ENCODE data around the gene ERH. TPM values are rescaled to one million over a fixed set of nuclear protein-coding genes. Genes with fewer than 3 reads are reported as not detected.
"Not testable (repeated sequence)": the region's sequence is repeated elsewhere in the genome, so short reads cannot be mapped to it uniquely, and the experiment has no call there.

ERH gene
- total and polyA plus RNA-seq, 4 donors = 69.1 to 203 (median 138) TPM

DNA sequence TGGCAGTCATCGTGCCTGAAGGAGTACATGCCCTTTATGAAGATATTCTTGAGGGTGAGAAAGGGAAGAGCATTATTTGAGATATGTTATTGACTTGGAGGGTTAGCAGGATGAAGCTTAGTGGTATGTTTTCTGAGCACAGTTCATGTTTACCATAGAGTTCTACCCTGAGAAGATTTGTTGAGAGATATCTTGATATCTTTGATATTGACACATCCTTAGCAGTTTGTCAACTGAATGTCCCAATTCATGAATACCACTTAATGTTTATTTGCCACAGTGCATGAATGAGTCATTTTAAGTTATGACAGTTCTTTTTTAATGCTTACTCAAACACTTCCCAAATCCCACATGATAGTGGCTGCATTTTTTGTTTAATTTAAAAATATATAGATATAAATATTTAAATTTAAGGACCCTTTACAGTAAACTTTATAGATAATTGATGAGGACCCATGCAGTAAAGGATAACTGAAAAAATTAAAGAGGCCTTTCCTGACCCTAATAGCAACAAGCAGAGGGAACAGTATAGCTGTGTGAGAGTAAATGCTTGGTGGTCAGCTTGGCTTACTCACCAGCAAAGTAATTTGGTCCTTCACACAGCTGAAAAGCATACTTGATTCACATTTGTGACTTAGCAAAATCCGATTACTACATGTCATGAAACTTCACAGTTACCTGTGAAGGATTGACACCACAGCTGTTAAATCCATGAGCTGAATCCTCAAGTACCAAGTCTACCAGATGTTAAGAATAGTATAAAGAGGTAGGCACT is 26.2 kb upstream of the ERH start:
- DNase-seq (no peak), ATAC-seq (ENCODE audit: insufficient read depth, low FRiP score) (no peak)
- no peaks in the 10 kb centered on the region for H3K4me1 ChIP-seq (ENCODE audit: control insufficient read depth in 5 of 5, insufficient read depth in 5 of 5, low read length in 5 of 5)
- no peaks in the 10 kb centered on the region for H3K9me3 ChIP-seq (ENCODE audit: control insufficient read depth in 4 of 4, insufficient read depth in 3 of 4, low read length in 3 of 4)
- H3K27ac ChIP-seq (ENCODE audit: low read depth in 1 of 2, low read length in 1 of 2) = no peak overlapping the region
- WGBS, 2 donors = 89 to 92% methylated on average over 2 of the region's 2 CpGs
- TF ChIP-seq, protein P1, sequence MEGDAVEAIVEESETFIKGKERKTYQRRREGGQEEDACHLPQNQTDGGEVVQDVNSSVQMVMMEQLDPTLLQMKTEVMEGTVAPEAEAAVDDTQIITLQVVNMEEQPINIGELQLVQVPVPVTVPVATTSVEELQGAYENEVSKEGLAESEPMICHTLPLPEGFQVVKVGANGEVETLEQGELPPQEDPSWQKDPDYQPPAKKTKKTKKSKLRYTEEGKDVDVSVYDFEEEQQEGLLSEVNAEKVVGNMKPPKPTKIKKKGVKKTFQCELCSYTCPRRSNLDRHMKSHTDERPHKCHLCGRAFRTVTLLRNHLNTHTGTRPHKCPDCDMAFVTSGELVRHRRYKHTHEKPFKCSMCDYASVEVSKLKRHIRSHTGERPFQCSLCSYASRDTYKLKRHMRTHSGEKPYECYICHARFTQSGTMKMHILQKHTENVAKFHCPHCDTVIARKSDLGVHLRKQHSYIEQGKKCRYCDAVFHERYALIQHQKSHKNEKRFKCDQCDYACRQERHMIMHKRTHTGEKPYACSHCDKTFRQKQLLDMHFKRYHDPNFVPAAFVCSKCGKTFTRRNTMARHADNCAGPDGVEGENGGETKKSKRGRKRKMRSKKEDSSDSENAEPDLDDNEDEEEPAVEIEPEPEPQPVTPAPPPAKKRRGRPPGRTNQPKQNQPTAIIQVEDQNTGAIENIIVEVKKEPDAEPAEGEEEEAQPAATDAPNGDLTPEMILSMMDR (IDR thresholded peaks at IDR 0.05; ENCODE audit: control extremely low read depth, extremely low read depth) = no peak
- H3K4me3 ChIP-seq = no peak overlapping the region
- H3K9ac ChIP-seq (ENCODE audit: insufficient read depth in 1 of 2, low read length in 2 of 2) = no peak overlapping the region
- H3K36me3 ChIP-seq (ENCODE audit: control insufficient read depth in 4 of 4, insufficient read depth in 4 of 4, low read length in 4 of 4) = peaks cover 2 to 27% (median 13%) of the 10 kb centered on the region in 4 donors
- H3K27me3 ChIP-seq (ENCODE audit: control insufficient read depth in 3 of 3, insufficient read depth in 3 of 3, low read length in 2 of 3) = no peaks in the 10 kb centered on the region

DNA sequence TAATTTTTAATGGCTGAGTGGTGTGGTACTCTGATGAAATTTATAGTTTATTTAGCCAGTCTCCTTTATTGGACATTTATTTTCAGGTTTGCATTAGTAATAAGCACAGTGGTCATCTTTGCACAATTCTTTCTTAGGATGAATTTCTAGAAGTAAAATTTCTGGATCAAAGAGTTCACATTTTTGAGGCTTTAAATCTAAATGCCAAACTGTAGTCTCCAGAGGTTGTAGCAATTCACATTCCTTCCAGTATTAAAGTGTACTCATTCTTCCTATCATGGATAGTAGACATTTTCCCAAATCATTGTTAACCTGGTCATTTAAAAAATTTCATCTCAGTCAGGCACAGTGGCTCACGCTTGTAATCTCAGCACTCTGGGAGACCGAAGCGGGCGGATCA is 25.2 kb upstream of the ERH start:
- no peak for DNase-seq
- ATAC-seq (ENCODE audit: insufficient read depth, low FRiP score) = no peak
- H3K4me1 ChIP-seq (ENCODE audit: control insufficient read depth in 5 of 5, insufficient read depth in 5 of 5, low read length in 5 of 5) = no peaks in the 10 kb centered on the region
- 98 to 99% methylated on average over 4 of the region's 4 CpGs for WGBS, 2 donors
- H3K27ac ChIP-seq (ENCODE audit: low read depth in 1 of 2, low read length in 1 of 2) = no peak overlapping the region
- no peaks in the 10 kb centered on the region for H3K27me3 ChIP-seq (ENCODE audit: control insufficient read depth in 3 of 3, insufficient read depth in 3 of 3, low read length in 2 of 3)
- TF ChIP-seq, protein P1 (IDR thresholded peaks at IDR 0.05; ENCODE audit: control extremely low read depth, extremely low read depth) = no peak
- H3K9me3 ChIP-seq (ENCODE audit: control insufficient read depth in 4 of 4, insufficient read depth in 3 of 4, low read length in 3 of 4) = no peaks in the 10 kb centered on the region
- H3K9ac ChIP-seq (ENCODE audit: insufficient read depth in 1 of 2, low read length in 2 of 2) = no peak overlapping the region
- peaks cover 2 to 25% (median 12%) of the 10 kb centered on the region in 4 donors for H3K36me3 ChIP-seq (ENCODE audit: control insufficient read depth in 4 of 4, insufficient read depth in 4 of 4, low read length in 4 of 4)
- no peak overlapping the region for H3K4me3 ChIP-seq

DNA sequence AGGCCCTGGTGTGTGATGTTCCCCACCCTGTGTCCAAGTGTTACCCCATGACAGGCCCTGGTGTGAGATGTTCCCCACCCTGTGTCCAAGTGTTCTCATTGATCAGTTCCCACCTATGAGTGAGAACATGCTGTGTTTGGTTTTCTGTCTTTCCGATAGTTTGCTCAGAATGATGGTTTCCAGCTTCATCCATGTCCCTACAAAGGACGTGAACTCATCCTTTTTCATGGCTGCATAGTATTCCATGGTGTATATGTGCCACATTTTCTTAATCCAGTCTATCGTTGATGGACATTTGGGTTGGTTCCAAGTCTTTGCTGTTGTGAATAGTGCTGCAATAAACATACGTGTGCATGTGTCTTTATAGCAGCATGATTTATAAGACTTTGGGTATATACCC is 18.0 kb upstream of the ERH start:
- not testable (repeated sequence) for H3K9ac ChIP-seq (ENCODE audit: insufficient read depth in 1 of 2, low read length in 2 of 2); H3K36me3 ChIP-seq (ENCODE audit: control insufficient read depth in 4 of 4, insufficient read depth in 4 of 4, low read length in 4 of 4); H3K27ac ChIP-seq (ENCODE audit: low read depth in 1 of 2, low read length in 1 of 2); H3K9me3 ChIP-seq (ENCODE audit: control insufficient read depth in 4 of 4, insufficient read depth in 3 of 4, low read length in 3 of 4); ATAC-seq (ENCODE audit: insufficient read depth, low FRiP score); H3K4me1 ChIP-seq (ENCODE audit: control insufficient read depth in 5 of 5, insufficient read depth in 5 of 5, low read length in 5 of 5); DNase-seq; H3K27me3 ChIP-seq (ENCODE audit: control insufficient read depth in 3 of 3, insufficient read depth in 3 of 3, low read length in 2 of 3); H3K4me3 ChIP-seq
- 92 to 98% methylated on average over 4 of the region's 4 CpGs for WGBS, 2 donors

DNA sequence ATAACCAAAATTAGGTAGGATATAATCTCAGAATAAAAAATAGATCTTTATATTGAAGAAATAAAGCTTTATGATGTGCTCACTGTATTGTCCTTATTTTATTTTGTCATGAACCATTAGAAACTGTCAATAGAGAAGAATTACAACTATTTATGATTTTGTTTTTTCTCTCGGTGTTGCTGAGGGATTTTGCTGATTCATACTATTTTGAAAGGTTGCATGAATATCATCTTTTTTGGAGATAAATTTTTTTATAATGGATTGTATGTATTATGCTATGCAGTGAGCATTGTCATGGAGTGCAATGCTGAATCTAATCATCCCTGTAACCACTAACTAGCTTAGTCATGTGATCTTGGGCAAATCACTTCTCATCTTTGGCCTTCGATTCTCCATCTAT is 15.4 kb upstream of the ERH start:
- Histone ChIP-seq H3K36me3 (ENCODE audit: control insufficient read depth in 4 of 4, insufficient read depth in 4 of 4, low read length in 4 of 4) (no peaks in the 10 kb centered on the region), H3K4me1 (ENCODE audit: control insufficient read depth in 5 of 5, insufficient read depth in 5 of 5, low read length in 5 of 5) (no peaks in the 10 kb centered on the region), H3K4me3 (no peak overlapping the region), H3K9ac (ENCODE audit: insufficient read depth in 1 of 2, low read length in 2 of 2) (no peak overlapping the region), H3K9me3 (ENCODE audit: control insufficient read depth in 4 of 4, insufficient read depth in 3 of 4, low read length in 3 of 4) (no peaks in the 10 kb centered on the region), H3K27ac (ENCODE audit: low read depth in 1 of 2, low read length in 1 of 2) (no peak overlapping the region), H3K27me3 (ENCODE audit: control insufficient read depth in 3 of 3, insufficient read depth in 3 of 3, low read length in 2 of 3) (no peaks in the 10 kb centered on the region)
- TF ChIP-seq, protein P1 (IDR thresholded peaks at IDR 0.05; ENCODE audit: control extremely low read depth, extremely low read depth) = no peak
- DNase-seq (no peak), ATAC-seq (ENCODE audit: insufficient read depth, low FRiP score) (no peak)
- 74 to 84% methylated on average over 2 of the region's 2 CpGs for WGBS, 2 donors
